DMS153 treated with DMSO at 0.1 percent for 48 hours (cell line): ENCODE data around the gene TSC2.
A peak's percentile ranks its signal among the peaks of the same experiment; 100 is the strongest.

Experiments
- DNase-seq: peaks from one replicate; lab custom pipeline; 2025; ENCODE audit not compliant: unreplicated experiment; lab: John Stamatoyannopoulos, UW

TSC2 gene

DNA sequence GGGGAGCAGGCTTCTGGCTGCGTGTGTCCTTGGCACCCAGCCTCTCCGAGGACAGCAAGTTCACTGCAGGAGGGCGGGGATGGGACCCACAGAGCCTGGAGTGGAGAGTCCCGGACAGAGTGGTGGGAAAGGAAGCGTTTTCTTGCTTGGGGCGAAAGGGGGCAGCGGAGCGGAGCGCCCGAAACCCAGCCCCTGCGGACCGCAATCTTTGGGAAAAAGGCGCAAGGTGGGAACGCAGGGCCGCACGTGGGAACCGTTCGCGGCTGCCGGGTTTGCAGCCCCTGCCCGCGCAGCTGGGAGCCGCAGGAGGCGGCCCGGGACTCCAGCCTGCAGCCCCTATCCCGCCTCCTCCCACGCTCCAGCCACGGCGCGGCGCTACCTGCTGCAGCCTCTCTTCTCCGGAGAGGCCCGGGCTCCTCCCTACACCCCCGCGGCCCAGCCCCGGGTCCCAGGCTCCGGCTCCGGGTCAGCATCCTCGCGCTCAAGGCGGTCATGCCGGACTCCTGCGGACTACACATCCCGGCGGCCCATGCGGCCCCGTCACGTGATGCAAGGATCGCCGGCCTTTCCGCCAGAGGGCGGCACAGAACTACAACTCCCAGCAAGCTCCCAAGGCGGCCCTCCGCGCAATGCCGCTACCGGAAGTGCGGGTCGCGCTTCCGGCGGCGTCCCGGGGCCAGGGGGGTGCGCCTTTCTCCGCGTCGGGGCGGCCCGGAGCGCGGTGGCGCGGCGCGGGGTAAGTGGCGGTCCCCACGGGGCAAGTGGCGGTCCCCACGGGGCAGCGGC lies at the start of gene TSC2, which contains the start of gene NTHL1:
Gene TSC2, plus strand, starts transcription at position 656 of the 786 bp plus-strand sequence. CDS start 631 bp downstream, outside the sequence.
Gene NTHL1, minus strand, starts transcription at position 505 of the 786 bp plus-strand sequence. Its CDS starts 11 bp downstream, at position 494.
- peak; percentile 91 for DNase-seq

DNA sequence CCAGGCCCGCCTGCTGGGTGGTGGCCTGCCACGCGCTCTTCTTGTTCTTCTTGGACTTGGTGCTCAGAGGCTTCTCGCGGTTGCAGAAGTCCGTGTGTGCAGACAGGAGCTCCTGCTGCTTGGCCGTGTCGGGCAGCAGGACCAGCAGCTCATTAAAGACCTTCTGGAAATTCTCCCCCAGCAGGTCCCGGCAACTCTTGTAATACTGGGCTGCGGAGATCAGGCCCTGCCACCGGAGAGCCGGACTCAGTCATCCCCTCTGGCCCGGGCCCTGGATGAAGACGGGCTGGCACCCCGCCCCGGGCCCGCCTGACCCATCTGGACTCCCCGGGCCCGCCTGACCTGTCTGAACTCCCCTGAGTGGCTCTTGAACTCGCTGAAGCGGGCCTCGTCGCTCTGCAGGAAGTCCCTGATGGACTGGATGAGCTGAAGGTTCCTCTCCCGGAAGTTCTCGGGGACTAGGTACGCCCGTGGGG lies 49.4 kb upstream of the TSC2 start:
- DNase-seq: no peak

DNA sequence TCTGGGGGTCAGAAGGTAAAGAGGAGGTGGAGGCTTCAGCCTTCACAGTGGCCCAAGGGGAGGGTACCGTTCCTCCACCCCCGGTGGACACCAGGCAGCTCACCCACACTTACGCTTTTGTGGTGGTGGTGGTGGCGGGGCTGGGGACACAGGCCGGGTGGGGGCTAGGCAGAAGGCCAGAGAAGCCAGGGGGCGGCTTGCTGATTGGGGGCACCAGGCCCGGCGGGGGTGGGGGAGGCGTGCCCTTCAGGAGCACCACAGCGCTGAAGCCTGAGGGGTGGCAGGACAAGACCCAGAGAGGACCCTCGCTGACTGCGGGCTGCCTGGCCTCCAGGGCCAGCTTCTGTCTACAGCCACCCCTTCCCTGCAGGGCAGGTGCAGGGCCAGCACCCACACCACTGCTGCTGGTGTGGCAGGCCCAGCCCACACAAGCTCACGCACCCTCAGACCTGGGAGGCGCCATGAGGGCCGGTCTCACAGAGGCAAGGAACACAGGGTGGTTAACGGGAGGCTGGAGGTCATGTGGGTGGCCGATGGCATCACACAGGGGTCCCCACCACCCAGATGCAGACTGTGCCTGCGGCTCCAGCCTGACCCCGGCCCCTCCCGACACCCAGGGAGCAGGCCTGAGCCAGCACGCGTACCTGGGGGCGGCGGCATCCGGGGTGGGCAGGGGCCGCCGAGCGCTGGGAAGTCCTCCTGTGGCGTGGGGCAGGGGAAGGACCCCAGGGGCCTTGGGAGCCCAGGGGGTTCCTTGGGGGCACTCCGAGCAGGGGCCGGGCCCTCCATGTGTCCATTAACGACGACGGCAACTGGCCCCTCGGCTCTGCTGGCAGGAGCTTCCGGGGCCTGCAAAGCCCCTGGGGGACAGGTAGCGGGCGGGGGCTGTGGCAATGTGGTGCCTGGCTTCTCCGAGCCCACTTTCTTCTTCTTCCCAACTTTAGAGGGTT lies 48.7 kb upstream of the TSC2 start:
- no peak for DNase-seq

DNA sequence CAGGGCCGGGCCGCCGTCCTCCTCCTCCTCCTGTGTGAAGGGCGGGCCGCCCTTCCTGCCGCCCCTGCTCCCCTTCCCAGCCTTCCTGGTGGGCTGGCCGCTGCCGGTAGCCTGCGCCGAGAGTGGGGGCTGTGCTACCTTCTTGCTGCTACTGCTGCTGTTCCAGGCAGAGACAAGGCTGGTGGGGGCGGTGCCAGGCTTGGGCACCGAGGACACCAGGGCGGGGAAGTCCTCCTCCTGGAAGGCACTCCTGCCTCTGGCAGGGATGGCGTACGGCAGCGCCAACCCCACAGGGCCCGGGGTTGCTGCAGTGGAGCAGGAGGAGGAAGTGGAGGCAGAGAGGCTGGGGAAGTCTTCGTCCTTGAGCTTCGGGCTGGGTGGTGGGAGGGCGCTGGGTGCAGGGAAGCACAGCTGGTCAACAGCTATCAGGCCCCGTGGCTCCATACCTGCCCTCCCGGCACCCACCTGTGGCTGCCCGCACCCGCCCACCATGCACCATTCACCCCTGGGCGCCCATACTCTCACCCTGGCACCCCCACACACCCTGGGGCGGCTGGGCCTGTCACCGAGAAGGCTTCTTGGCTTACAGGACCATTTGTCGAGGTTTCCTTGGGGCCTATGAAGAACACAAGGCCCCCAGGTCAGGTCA lies 47.8 kb upstream of the TSC2 start:
- DNase-seq: no peak

- DNase-seq: no peak
Observed at GRCh38 chr16:2001035-2001434, 46.8 kb upstream of the TSC2 start.

GRCh38 chr16:2001456-2002355 lies 46.1 kb upstream of the TSC2 start:
- no peak for DNase-seq

DNA sequence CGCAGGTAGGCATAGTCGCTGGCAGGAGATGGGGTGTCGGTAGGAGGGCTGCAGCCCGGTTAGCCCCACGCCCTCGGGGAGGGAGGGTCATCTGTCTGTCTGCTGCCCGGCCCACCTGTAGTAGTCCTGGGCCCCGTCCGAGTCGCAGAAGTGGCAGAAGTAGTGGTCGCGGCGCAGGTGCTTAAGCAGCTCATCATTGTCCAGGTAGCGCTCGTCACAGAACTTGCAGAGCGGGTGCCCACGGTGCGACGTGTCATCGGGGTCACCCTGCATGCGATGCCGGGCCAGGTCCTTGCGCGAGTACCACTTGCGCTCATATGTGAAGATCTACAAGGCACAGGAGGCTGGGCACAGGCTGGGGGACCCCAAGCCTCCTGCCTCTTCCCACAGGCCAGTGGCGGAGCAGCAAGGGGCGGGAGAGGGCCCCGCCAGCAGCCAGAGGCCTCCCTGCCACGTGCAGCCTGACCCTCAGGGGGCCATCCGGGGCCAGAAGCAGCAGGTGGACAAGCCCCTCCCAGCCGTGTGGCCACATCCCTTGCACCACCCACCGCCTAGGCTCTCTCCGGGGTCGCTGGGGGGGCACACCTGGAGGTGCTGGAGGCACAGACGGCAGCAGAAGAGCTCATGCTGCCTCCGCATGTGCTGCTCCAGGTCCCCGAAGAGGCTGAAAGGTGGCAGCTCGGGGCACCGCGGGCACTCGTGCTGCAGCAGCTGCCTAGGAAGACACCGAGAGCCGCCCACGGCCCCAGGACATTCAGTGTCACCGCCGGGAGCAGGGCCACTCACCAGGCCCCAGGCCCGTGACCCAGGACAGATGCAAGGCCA lies 45.2 kb upstream of the TSC2 start:
- no peak for DNase-seq

DNA sequence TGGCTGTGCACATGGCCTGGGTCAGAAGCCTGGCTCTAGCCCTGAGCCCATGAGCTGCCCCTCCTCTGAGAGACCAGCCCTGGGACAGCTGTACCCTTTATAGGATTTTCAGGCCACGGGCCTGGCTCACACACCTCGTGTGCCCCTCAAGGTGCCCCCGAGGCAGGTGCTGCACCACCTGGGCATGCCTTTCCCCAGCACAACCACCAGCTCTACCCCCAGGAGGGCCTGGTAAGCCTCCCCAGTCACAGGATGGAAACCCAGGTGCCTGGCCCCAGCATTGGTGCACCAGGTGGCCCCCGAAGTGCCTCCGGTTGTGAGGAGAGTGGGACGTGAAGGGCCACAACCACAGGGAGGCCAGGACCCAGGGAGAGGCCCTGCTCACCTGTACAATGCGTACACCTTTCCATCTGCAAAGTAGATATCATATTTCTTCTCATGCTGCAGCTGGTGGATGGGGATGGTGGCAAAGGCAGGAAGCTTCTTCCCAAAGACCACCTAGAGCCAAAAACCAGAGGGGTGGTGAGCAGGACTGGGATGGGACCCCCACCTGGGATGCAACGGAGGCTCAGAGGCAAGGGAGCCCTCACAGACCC lies 44.5 kb upstream of the TSC2 start:
- DNase-seq: no peak

GRCh38 chr16:2003827-2004641 lies 43.8 kb upstream of the TSC2 start:
- DNase-seq: peak; percentile 82

- no peak for DNase-seq
Observed at GRCh38 chr16:2004795-2005517, 42.8 kb upstream of the TSC2 start.

DNA sequence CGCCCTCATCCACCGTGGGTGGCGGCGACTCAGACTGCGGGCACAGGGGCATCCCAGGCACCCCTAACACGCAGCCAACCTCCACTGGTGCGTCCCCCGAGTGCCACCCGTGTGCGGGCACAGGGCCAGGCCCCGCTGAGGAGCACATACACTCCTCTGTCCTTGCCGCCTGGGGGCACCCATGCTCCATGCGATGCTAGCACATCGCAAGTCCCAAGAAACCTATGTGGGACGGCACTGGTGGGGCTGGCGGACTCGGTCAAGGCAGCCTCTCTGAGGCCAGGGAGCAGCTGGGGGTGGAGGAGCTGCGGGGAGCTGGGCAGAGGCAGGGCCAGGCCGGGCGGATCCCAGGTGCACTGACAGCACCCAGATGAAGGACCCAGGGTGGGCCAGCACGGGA lies 42.1 kb upstream of the TSC2 start:
- no peak for DNase-seq

- no peak for DNase-seq
Observed at GRCh38 chr16:2006317-2006716, 41.5 kb upstream of the TSC2 start.

DNA sequence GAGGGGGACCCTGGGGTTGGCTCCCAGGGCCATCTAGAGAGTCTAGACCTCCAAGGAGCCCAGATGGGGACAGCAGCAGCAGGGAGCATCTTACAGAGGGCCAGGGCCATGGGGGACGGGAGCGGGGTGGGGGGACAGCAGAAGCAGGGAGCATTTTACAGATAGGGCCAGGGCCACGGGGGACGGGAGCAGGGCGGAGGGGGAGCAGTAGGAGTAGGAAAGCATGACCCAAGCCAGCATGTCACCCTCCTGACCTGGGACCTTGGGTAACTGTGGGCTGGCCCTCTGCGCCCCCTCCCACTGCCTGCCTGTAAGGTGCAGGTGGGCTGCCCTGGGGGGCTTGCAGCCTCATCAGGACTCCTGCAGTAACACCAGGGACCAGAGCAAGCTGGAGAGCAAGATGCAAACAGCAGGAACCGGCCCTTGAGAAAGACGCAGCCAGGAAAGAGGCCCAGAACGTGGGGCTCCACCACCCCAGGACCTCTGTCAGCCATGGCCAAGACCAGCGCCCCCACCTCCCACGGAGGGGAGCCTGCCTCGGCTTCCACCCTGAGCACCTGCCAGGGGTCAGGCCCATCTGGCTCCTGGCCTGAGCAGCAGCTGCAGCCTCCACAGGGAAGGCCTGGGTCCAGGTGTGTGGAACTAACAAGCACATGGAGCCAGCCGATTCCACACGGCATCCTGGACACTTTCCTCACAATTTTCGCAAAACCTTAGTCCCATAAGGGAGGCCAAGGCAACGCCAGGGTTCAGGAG lies 40.5 kb upstream of the TSC2 start:
- no peak for DNase-seq

DNA sequence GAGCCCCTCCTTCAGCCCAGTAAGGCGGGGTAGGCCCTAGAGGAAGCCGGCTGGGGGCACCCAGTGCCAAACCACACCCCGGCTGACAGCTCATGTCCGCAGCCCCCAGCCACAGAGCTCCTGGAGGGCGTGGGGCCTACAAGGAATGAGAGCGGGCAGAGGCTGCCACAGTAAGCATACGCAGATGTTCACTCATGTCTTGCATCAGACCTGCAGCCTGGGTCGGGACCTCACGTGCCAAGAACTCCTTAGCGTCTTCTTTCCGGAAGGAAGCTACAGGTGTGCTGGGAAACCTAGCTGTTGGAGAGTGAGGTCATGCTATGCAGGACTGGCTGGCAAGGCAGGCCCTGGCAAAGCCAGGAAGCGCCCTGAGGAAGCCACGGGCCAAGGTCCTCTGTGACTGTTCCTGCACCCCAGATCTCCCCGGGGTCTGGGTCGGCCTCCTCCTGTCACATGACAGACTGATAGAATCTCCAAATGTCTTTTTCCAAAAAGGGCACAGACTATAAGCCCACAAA lies 39.7 kb upstream of the TSC2 start:
- DNase-seq: no peak

- no peak for DNase-seq
Observed at GRCh38 chr16:2008631-2009163, 39.1 kb upstream of the TSC2 start.

DNA sequence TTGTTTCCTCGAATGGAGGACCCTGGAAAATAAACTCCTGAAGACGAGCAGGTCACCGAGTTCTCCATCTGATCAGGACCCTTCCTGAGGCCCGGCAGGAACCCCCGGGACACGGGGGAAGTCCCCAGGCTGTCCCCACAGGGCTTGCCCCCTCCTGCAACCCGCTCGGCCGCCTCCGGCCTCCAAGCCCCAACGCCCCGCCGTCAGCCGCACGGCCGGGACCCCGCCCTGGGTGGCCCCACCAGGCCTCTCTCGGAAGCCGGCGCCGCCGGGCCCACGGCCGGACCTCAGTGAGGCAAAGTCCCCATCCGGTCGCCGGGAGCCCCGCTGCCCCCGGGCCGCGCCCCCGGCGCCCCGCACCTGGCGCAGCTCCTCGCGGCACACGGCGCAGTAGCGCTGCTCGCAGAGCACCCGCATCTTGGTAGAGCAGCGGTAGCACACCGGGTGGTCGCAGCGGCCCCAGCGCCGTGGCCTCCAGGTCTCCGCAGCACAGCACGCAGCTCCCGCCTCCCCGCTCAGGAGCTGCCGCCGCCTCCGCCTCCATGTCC lies 38.5 kb upstream of the TSC2 start:
- no peak for DNase-seq
